NCI-H82 treated with DMSO at 0.1 percent for 48 hours (cell line): ENCODE data around the gene ACTL6A.
"Not testable (repeated sequence)": the region's sequence is repeated elsewhere in the genome, so short reads cannot be mapped to it uniquely, and the experiment has no call there.

Source experiments
- DNase-seq: peaks from one replicate; lab custom pipeline; 2025; ENCODE audit not compliant: unreplicated experiment; lab: John Stamatoyannopoulos, UW

The ACTL6A gene

DNA sequence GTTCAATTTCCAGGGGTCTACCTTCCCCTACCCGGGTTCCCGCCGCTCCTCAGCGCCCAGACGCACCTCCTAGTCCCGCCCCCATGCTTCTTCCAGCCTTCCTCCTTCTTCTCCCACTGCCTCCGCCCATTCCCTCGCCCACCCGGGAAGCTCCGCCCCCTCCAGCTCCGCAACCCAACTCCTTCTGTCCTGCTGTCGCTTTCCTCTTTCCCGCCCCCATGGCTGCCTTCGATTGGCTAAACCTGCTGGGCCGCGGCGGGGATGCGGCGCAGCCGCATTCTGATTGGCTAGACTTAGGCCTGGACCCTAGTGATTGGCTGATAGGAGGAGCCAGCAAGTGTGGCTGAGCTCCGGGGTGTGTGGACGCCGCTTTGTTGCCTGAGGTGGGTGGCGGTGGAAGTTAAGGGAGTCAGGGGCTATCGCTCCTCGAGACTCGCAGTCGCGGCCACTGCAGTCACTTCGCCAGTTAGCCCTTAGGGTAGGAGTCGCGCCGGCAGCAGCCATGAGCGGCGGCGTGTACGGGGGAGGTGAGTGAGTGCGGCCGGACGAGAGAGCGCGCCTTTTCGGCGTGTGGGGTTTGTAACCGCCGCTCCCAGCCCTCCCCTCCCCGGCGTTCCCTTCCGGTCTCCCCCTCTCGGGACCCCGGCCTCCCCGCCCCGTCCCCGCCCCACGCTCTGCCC, at the start of gene ACTL6A:
ACTL6A (plus strand) TSS at position 336 of the 680 bp plus-strand sequence; CDS start at position 503, 167 bp downstream.
- DNase-seq: peak; percentile 100

GRCh38 chr3:179513862-179514261, 48.9 kb upstream of the ACTL6A start:
- DNase-seq: no peak

DNA sequence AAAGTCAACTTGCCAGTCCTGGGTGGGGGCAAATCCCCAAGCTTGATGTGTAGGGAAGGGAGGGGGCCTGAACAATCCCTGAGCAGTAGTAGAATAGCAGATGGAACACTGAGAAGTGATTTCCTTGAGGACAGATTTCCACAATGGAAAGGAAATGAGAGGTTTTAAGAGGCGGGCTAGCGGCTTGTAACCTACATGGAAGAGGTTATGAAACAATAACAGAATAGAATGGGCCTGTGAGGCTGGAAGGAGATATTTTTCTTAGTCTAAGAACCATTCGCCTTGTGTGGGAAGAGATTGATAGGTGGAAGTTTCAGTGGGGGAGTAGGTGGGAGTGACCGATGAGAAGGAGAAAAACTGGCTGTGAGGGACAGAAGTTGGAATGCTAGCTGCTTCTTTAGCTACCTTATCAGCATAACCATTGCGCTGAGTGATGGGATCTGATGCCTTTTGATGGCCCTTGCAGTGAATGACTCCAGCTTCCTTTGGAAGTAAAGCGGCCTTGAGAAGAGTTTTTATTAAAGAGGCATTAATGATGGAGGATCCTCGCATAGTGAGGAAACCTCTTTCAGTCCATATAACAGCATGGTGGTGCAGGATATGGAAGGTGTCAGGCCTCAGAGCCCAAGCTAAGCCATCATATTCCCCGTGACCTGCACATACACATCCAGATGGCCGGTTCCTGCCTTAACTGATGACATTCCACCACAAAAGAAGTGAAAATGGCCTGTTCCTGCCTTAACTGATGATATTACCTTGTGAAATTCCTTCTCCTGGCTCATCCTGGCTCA, 46.1 kb upstream of the ACTL6A start:
- DNase-seq: not testable (repeated sequence)

GRCh38 chr3:179526482-179526881, 36.2 kb upstream of the ACTL6A start:
- DNase-seq: no peak

- peak; percentile 33 for DNase-seq
Observed at GRCh38 chr3:179526989-179527391, 35.7 kb upstream of the ACTL6A start.

- no peak for DNase-seq
Observed at GRCh38 chr3:179528772-179529171, 34.0 kb upstream of the ACTL6A start.

GRCh38 chr3:179531576-179531975, 31.1 kb upstream of the ACTL6A start:
- DNase-seq: no peak

GRCh38 chr3:179533274-179533673, 29.5 kb upstream of the ACTL6A start:
- DNase-seq: no peak

DNA sequence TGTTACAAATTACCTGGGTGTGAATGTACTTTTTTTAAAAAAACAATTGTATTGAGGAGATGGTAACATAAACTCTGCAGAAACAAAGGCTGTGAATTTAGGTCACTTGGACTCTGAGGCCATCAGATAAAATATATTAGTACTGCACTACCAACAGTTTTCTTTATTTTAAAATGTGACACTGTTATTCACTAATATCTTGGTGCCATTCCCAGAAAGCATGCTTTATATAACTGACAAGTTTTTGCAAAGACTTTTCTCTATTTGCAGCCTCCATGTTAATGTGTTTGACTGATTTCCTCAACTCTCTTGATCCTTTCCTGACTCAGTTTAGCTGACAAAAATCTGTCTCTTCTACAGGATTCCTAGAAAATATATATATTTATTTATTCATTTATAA, 26.5 kb upstream of the ACTL6A start:
- DNase-seq: no peak

GRCh38 chr3:179541094-179541493, 21.6 kb upstream of the ACTL6A start:
- DNase-seq: no peak

DNA sequence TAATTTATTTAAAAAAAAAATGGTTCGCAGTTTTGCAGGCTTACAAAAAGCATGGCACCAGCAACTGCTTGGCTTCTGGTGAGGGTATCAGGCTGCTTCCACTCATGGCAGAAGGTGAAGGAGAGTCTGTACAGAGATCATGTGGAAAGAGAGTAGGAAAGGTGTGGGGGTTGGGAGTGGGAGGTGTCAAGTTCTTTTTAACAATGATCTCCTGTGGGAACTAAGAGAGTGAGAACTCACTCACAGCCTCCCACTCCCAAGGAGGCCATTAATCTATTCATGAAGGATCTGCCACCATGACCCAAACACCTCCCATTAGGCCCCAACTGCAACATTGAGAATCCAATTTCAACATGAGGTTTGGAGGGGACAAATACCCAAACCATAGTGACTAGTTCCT, 21.1 kb upstream of the ACTL6A start:
- DNase-seq: no peak

DNA sequence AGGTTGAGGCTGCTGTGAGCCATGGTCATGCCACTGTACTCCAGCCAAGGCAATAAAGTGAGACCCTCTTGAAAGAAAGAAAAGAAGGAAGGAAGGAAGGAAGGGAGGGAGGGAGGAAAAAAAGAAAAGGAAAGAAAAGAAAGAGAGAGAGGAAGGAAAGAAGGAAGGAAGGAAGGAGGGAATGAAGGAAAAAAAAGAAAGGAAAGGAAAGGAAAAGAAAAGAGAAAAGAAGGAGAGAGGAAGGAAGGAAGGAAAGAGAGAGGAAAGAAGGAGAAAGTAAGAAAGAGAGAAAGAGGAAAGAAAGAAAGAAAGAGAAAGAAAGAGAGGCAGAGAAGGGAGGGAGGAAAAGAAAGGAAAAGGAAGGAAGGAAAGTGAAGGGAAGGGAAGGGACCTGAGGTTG, 20.4 kb upstream of the ACTL6A start:
- DNase-seq: no peak

DNA sequence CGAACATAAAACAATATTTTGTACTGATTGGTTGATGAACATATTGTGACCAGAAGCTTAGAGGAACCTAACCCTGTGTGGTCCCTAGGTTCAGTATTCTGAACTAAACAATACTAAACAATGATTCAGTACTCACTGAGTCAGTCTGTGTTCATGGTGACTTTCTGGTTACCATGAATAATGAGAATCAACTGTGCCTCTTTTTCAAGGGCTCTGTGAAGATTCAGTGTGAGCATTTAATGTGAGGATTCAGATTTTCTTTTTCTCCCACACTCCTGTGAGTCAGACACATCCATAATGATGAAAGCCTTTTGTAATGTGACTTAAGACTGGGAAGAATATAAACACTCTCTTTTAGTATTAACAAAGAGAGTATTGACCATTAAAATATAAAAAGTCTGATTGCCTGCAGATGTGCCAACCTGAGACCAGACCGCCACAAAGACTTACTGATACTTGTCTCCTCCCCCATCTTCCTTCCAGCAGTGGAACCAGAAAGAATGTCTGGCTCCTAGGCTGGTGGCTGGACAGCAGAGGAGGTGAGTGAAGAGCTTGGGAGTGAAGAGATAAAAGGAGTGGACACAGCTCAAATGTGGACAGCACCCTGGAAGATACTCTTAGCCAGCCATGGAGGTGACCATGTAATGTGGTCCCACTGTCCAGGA, 17.6 kb upstream of the ACTL6A start:
- no peak for DNase-seq

DNA sequence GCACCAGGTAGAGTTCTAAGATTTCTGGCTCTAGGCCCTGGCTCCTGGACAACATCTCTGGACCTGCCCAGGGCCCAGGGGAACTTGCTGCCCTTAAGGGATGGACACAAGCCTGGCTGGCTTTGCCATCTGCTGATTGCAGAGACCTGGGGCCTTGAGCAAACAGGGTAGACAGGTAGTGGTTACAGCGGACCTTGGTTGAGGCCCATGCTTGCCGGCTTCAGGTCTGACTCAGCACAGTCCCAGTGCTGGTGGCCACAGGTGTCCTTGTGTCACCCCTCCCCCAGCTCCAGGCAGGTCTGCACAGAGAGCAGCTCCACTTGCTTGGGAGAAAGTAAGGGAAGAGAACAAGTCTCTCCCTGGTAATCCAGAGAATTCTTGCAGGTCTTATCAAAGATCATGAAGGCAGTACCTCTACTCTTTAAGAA, 15.9 kb upstream of the ACTL6A start:
- DNase-seq: no peak

DNA sequence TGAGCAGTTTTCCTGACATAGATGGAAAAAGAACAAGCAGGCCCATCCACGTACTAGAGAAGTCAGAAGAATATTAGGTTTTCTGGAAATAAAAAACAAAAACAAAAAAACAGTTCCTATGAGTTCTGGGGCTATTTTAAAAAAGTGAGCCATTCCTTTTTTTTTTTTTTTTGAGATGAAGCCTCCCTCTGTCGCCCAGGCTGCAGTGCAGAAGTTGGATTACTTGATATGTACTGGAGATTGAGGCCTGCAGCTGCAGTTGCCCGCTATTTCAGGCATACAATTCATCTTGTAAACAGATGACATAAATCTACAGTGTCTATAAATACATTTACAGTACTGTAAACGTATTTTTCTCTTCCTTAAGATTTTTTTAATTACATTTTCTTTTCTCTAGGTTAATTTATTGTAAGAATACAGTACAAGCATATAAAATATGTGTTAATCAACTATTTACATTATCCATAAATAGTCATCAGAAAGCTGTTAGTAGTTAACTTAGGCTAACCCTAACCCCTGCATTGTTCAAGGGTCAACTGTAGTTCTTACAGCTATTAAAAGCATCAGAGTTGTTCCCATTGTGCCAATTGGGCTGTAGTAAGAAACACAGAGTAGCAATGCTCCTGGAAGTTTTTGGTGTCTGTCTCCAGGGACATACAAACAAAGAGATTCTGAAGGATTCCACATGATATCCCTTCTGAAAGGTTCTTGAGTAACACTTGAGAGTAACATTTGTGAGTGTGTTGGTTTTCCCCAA, 11.2 kb upstream of the ACTL6A start:
- DNase-seq: no peak

DNA sequence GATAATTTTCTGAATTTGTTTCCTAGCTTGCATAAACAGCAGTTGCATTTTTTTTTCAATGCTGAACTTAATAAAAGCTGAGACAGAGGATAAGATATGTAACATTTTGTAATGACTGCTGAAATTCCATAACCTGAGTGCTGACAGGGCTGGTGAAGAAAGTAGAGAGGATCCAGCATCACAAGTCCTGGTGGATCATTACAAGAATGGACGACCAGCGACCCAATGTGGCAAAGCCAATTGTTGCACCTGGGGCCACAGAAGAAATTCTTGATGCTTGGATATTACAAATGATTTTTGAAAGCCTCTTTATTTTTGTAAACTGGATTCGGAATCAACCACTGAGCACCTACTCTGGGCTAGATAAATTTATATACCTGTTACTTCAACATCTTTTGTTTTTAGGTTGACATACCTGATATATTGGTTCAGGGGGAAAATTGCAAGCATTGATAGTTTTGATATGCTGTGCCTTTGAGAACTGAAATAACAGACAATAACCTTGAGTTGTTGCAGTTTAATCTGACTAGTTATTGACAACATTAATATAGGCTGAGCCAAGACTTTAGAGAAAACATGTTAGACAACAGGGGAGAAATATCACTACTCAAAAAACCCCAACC, 3.9 kb upstream of the ACTL6A start:
- DNase-seq: peak; percentile 28

- no peak for DNase-seq
Observed at GRCh38 chr3:179560791-179561190, 1.9 kb upstream of the ACTL6A start.

DNA sequence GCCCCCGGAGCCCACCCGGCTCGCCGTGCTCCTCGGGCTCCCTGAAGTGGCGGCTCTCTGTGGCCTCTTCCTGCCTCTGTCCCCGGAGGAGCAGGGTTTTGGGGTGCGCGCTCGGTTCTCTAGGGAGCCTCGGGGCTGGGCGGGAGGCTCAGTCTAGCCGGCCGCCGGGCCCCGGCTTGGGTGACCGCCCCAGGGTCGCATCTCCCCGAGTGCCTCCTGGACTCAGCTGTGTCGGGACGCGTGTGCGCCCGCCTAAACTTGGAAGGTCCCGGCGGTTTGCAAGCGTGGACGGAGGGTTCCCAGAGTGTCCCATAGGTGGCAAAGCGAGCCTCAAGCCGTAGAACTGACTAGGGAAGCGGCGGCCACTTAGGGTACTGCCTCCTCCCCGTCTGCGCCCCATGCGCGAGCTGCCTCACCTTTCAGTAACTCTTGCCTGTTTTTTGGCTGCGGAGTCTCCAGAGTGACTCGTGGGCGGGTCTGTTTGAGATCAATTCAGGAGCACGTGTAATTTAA, 601 bp downstream of the ACTL6A start:
- DNase-seq: no peak

- DNase-seq: no peak
Observed at GRCh38 chr3:179565496-179565895, 2.8 kb downstream of the ACTL6A start.

- DNase-seq: no peak
Observed at GRCh38 chr3:179580992-179581391, 18.3 kb downstream of the ACTL6A start.

- no peak for DNase-seq
Observed at GRCh38 chr3:179589143-179589542, 26.4 kb downstream of the ACTL6A start.
